ENCODE data around the gene RAB10. TPM values are rescaled to one million over a fixed set of nuclear protein-coding genes. Genes with fewer than 3 reads are reported as not detected.

RAB10 gene
- total RNA-seq, 1 donor from 2014 or later = 130 TPM

GRCh38 chr2:26168785-26169184, 134.9 kb downstream of the RAB10 start:
- Mint-ChIP-seq H3K27me3 (ENCODE audit: unreplicated experiment) (peaks cover 15% of the 10 kb centered on the region), H3K27ac (ENCODE audit: unreplicated experiment) (no peak overlapping the region), H3K36me3 (ENCODE audit: low read depth, unreplicated experiment) (no peaks in the 10 kb centered on the region), H3K4me3 (ENCODE audit: unreplicated experiment) (no peak overlapping the region), H3K4me1 (ENCODE audit: unreplicated experiment) (no peaks in the 10 kb centered on the region), H3K9me3 (ENCODE audit: unreplicated experiment) (no peaks in the 10 kb centered on the region)
- no peak for TF ChIP-seq CTCF (IDR thresholded peaks at IDR 0.05; ENCODE audit: unreplicated experiment)
- DNase-seq (ENCODE audit: low spot score) = no peak

GRCh38 chr2:26169226-26169625, 135.3 kb downstream of the RAB10 start:
- Mint-ChIP-seq H3K27me3 (ENCODE audit: unreplicated experiment) (peaks cover 16% of the 10 kb centered on the region), H3K4me1 (ENCODE audit: unreplicated experiment) (peaks cover under 1% of the 10 kb centered on the region), H3K27ac (ENCODE audit: unreplicated experiment) (no peak overlapping the region), H3K4me3 (ENCODE audit: unreplicated experiment) (no peak overlapping the region), H3K9me3 (ENCODE audit: unreplicated experiment) (no peaks in the 10 kb centered on the region), H3K36me3 (ENCODE audit: low read depth, unreplicated experiment) (peaks cover under 1% of the 10 kb centered on the region)
- no peak for TF ChIP-seq CTCF (IDR thresholded peaks at IDR 0.05; ENCODE audit: unreplicated experiment)
- DNase-seq (ENCODE audit: low spot score) = no peak

GRCh38 chr2:26169681-26170414, 136.0 kb downstream of the RAB10 start:
- no peak for TF ChIP-seq CTCF (IDR thresholded peaks at IDR 0.05; ENCODE audit: unreplicated experiment)
- no peaks in the 10 kb centered on the region for H3K9me3 Mint-ChIP-seq (ENCODE audit: unreplicated experiment)
- H3K27me3 Mint-ChIP-seq (ENCODE audit: unreplicated experiment) = peaks cover 18% of the 10 kb centered on the region
- DNase-seq (ENCODE audit: low spot score) = no peak
- H3K27ac Mint-ChIP-seq (ENCODE audit: unreplicated experiment) = no peak overlapping the region
- peaks cover 7% of the 10 kb centered on the region for H3K36me3 Mint-ChIP-seq (ENCODE audit: low read depth, unreplicated experiment)
- H3K4me3 Mint-ChIP-seq (ENCODE audit: unreplicated experiment) = no peak overlapping the region
- peaks cover 7% of the 10 kb centered on the region for H3K4me1 Mint-ChIP-seq (ENCODE audit: unreplicated experiment)

GRCh38 chr2:26170795-26171194, 136.9 kb downstream of the RAB10 start:
- no peak for DNase-seq (ENCODE audit: low spot score)

More at GRCh38 chr2:26170795-26171194, 136.9 kb downstream of the RAB10 start:
- TF ChIP-seq CTCF (IDR thresholded peaks at IDR 0.05; ENCODE audit: unreplicated experiment) = no peak
- Mint-ChIP-seq H3K9me3 (ENCODE audit: unreplicated experiment) (no peaks in the 10 kb centered on the region), H3K4me3 (ENCODE audit: unreplicated experiment) (peak overlapping the region; percentile 51), H3K4me1 (ENCODE audit: unreplicated experiment) (peaks cover 8% of the 10 kb centered on the region), H3K27me3 (ENCODE audit: unreplicated experiment) (peaks cover 18% of the 10 kb centered on the region), H3K36me3 (ENCODE audit: low read depth, unreplicated experiment) (peaks cover 8% of the 10 kb centered on the region), H3K27ac (ENCODE audit: unreplicated experiment) (no peak overlapping the region)

Measured in endothelial cell (in vitro differentiated cells).